NCI-H82 treated with DMSO at 0.1 percent for 48 hours (cell line): Measurements from ENCODE around the gene RREB1.

ENCODE experiments used
- DNase-seq: peaks from one replicate; lab custom pipeline; 2025; ENCODE audit not compliant: unreplicated experiment; lab: John Stamatoyannopoulos, UW

The RREB1 gene

GRCh38 chr6:7088076-7088742 lies 19.6 kb upstream of the RREB1 start:
- no peak for DNase-seq

DNA sequence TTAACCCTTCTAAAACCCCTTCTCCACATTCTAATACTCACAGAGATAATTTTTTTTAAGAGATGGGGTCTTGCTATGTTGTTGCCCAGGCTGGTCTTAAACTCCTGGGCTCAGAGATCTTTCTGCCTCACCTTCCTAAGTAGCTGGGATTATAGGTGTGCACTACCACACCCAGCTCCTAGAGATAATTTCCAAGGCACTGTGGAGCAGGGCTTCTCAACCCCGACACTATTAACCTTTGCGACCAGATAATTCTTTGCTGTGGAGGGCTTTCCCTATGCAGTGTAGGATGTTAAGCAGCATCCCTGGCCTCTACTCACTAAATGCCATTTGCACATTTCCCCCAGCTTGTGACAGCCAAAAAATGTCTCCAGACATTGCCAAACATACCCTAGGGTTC lies 8.8 kb upstream of the RREB1 start:
- DNase-seq, result no peak

GRCh38 chr6:7100072-7100752 lies 7.5 kb upstream of the RREB1 start:
- DNase-seq, result no peak

DNA sequence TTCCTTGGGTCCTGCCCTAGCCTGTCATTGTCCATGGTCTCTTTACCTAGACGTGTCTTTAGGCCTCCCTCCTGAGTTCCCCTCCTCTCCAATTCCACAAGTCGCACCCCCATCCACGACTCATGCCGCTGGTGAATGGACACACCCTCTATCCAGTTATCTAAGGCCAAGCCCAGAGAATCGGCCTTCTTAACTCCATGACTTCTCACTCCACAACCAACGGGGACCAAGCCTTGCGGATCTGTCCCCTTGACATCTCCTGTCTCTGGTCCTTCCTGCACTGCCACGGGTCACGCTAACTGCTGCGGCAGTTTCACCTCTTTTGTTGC lies 7.0 kb upstream of the RREB1 start:
- no peak for DNase-seq

- DNase-seq, result no peak
Observed at GRCh38 chr6:7101290-7101689, 6.5 kb upstream of the RREB1 start.

- no peak for DNase-seq
Observed at GRCh38 chr6:7104752-7105151, 3.0 kb upstream of the RREB1 start.

GRCh38 chr6:7106215-7106751 lies 1.5 kb upstream of the RREB1 start:
- DNase-seq, result no peak

DNA sequence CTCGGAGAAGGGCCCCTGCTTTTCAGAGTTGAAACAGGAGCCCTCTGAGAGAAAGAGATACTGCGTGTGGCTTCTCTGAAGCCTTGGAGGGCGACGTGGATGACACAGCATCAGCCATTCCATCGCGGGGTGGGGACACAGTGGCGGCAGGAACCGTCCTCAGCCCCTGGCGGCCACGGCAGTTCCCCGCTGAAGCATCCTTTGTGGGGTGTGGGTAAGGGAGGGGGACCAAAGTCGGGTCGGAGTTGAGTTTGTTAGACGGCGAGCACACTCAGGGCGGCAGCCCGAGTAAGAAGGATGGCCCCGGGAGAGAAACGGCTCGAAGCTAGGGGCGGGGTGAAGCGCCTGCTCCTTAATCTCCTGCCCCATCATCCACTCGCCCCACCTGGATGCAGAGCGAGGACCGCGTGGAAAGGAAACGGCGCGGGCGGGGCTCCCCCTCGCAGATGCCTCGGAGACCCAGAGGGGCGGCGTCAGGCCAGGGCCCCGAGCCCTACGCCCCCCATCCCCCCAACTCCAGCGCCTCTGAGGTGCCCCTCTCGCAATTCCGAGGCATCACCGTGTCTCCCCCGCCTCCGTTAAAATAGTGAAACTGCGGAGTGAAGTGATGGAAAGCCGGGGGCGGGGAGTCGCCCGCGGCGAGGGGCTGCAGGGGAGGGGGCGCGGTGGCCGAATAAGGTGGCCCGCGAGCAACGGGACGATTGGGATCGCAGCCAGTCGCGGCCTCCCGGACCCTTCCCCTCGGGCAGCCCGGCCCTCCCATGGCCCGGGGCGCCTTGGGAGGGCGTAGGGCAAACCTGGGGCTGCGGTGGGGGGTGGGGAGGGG lies 796 bp upstream of the RREB1 start:
- DNase-seq, result no peak

- no peak for DNase-seq
Observed at GRCh38 chr6:7108196-7108963, 619 bp downstream of the RREB1 start.

DNA sequence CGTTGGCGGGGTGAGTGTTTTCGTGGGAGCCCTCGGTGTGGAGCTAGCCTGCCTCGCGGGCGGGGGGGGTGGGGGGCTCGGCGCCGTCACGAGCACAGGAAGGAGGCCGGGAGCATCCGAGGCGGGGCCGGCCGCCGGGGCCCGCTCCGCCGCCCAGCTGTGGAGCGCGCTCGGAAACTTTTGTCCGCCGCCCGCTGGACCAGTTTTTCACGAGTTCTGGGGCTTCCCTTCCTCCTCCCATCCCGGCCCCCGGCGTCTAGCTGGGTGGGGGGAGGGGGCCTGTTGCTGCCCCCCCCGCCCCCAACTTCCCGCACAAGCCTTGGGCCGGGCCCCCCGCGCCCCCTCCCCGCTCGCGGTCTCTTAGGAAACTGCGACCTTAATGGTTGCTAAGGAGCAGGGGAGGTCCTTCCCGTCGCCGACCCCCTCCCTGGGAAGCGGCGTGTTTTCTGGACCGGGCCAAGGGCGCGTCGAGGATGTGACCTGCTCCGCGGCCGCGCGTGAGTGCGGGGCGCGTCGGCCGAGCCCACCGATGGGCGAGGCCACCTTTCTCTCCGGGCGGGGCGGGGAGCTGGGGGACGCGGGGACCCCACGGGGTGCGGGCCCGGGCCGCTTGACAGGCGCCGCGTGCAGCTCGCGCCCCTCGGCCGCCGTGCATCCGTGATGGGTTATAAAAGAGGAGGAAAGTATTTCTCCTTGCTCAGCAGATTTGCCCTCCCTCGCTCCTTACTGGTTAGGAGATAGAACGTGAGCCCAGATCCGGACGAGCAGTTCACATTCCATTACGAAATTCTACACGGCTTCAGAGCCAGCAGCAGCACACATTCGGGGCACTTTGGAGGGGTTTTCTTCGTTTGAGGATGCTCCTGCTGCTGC lies 1.4 kb downstream of the RREB1 start:
- peak; percentile 15 for DNase-seq

DNA sequence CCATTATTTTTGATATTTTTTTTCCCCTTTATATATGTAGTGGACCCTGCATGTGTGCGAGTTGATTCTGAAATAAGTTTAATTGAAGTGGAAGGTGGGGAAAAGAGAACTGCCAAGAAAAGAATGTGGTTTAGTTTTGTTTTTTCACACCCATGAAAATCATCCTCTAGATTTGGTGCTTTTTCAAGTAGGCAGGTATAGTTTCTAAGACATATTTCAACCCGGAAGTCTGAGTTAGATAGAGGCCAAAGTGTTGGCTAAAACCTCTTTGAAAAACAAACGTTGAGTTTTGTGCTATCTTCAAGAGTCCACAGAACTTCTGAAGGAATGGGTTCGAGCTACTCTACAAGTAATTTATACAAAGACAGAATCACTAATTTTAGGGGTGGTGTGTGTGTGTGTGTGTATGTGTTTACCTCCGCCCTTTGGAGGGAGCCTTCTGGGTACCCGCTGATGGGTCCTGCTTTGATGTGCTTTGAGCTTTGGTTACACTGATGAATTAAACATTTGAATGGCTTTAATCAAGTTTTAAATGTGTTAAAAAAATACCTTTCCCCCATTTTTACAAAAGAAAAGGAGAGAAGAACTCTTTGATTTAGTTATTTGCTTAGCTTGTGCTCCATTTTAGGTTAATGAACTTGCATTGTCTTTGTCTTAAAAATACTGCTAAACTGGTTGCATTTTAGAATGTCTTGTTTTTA lies 2.5 kb downstream of the RREB1 start:
- no peak for DNase-seq

DNA sequence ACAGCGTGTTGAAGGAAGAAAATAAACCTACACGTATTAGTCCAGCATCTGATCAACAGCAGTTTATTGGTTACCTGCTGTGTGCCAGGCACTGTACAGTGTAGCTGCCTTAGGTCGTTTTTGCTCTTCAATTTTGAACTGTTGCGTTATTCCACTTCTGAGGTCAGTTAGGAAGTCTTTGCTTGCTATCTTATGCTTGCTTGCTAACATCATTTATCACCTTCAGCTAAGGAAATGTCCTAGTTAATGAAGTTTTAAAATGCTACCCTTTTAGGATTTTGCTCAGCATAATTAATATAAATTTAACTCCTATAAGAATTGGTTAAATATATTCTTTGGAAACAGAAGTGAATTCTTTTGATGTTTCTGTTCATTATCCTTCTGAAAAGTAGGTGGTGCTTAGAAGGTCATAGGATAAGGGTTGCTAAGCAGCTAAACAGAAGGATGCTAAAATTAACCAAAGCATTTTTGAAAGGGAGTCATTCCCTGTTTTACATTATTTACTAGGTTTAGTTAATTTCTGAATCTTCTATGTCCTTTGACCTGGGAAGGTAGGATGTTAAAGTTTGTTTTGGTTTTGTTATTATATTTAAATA lies 3.4 kb downstream of the RREB1 start:
- no peak for DNase-seq

- no peak for DNase-seq
Observed at GRCh38 chr6:7112171-7112570, 4.4 kb downstream of the RREB1 start.

- DNase-seq, result no peak
Observed at GRCh38 chr6:7112741-7113313, 5.1 kb downstream of the RREB1 start.

DNA sequence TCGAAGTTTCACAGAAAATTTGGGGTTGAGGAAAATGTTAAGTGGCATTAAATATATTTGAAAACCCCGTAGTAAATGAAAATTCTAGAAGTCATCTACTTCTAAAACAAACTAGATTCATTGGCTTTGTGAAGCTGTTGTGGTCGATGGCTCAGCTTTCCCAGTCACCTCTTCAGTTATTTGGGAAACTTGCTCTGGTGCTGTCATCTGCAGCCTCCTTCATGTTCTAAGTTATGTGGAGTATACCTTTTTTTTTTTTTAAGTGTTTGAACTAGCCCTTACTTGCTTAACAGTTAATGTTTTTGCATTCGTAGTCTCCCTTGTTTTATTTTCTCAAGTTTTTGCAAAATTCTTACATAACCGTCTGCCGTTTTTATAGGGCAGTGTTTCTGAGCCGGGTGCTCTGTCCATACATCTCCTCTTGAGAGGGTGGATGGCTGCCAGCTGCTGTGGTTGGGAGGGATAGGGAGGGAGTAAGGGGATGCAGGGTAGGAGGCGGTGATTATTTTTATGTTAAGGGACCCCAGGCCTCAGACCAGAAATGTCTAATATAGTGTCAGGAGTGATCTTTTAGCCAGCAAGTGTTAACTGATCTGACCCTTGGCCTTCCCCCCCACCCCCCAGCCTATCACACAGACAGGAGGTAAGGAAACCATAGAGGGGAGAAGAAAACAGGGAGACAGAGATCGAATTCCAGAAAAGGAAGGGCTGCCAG lies 7.1 kb downstream of the RREB1 start:
- no peak for DNase-seq

GRCh38 chr6:7115543-7116231 lies 7.9 kb downstream of the RREB1 start:
- no peak for DNase-seq

- peak; percentile 42 for DNase-seq
Observed at GRCh38 chr6:7119272-7119801, 11.6 kb downstream of the RREB1 start.
